ENCODE results near the gene PDCD11.
"Not testable (repeated sequence)": the region's sequence is repeated elsewhere in the genome, so short reads cannot be mapped to it uniquely, and the experiment has no call there.

PDCD11 gene

GRCh38 chr10:103472005-103472404 lies 75.6 kb downstream of the PDCD11 start:
- no peak for DNase-seq (ENCODE audit: low read depth in 3 of 3)

GRCh38 chr10:103473261-103473671 lies 76.8 kb downstream of the PDCD11 start:
- no peak for DNase-seq (ENCODE audit: low read depth in 3 of 3)

GRCh38 chr10:103474077-103474476 lies 77.7 kb downstream of the PDCD11 start:
- no peak for DNase-seq (ENCODE audit: low read depth in 3 of 3)

- no peak for DNase-seq (ENCODE audit: low read depth in 3 of 3)
Measured at GRCh38 chr10:103475437-103475836, 79.0 kb downstream of the PDCD11 start.

GRCh38 chr10:103476046-103476768 lies 79.8 kb downstream of the PDCD11 start:
- DNase-seq (ENCODE audit: low read depth in 3 of 3), result no peak

GRCh38 chr10:103478671-103479070 lies 82.2 kb downstream of the PDCD11 start:
- no peak for DNase-seq (ENCODE audit: low read depth in 3 of 3)

GRCh38 chr10:103479135-103479534 lies 82.7 kb downstream of the PDCD11 start, which contains the start of gene CALHM3:
TSS of gene CALHM3 (minus strand) at chr10:103479240. CDS start at chr10:103479032, 208 bp downstream.
- no peak for DNase-seq (ENCODE audit: low read depth in 3 of 3)

- no peak for DNase-seq (ENCODE audit: low read depth in 3 of 3)
Measured at GRCh38 chr10:103480521-103480920, 84.1 kb downstream of the PDCD11 start.

GRCh38 chr10:103481974-103482531 lies 85.6 kb downstream of the PDCD11 start:
- no peak for DNase-seq (ENCODE audit: low read depth in 3 of 3)

- not testable (repeated sequence) for DNase-seq (ENCODE audit: low read depth in 3 of 3)
Measured at GRCh38 chr10:103486635-103487409, 90.4 kb downstream of the PDCD11 start.

GRCh38 chr10:103487410-103487708 lies 90.9 kb downstream of the PDCD11 start:
- no peak for DNase-seq (ENCODE audit: low read depth in 3 of 3)

- DNase-seq (ENCODE audit: low read depth in 3 of 3), result no peak
Measured at GRCh38 chr10:103490986-103491314, 94.5 kb downstream of the PDCD11 start.

- DNase-seq (ENCODE audit: low read depth in 3 of 3), result no peak
Measured at GRCh38 chr10:103491729-103492364, 95.4 kb downstream of the PDCD11 start.

- DNase-seq (ENCODE audit: low read depth in 3 of 3), result no peak
Measured at GRCh38 chr10:103492655-103493261, 96.3 kb downstream of the PDCD11 start.

- peak in 1 of 3 donors; percentile 26 for DNase-seq (ENCODE audit: low read depth in 3 of 3)
Measured at GRCh38 chr10:103493362-103493915, 97.0 kb downstream of the PDCD11 start, which contains the start of gene NEURL1. TSS of gene NEURL1 (plus strand) at chr10:103493705. CDS start at chr10:103494388, 683 bp downstream.

GRCh38 chr10:103493916-103494877 lies 97.8 kb downstream of the PDCD11 start:
- DNase-seq (ENCODE audit: low read depth in 3 of 3), result no peak

GRCh38 chr10:103495321-103495720 lies 98.9 kb downstream of the PDCD11 start:
- no peak for DNase-seq (ENCODE audit: low read depth in 3 of 3)
